ENCODE data around the gene NF1.

The NF1 gene

GRCh38 chr17:31414550-31414918 lies 319.8 kb downstream of the NF1 start:
- DNase-seq = no peak

GRCh38 chr17:31415004-31415454 lies 320.3 kb downstream of the NF1 start:
- DNase-seq = no peak

- no peak for DNase-seq
These were observed 321.1 kb downstream of the NF1 start for GRCh38 chr17:31415640-31416502.

DNA sequence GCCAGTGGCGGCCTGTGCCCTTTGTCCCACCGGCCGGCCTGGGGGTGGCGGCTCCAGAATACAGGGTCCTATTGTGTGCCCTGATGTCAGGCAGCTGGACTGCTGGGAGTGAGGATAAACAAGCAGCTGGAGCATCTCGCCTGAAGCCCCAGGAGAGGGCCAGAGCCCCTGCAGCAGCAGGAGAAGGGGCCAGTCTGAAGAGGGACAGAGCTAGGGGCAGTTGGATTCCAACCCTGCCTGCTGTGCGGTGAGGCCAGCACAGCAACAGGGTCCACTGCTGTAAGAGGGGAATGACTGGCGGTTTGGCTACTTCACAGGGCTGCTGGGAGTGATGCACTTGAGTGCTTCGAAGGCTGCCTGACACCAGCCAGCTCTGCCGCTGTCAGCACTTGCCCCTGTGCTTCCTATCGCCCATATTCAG lies 321.7 kb downstream of the NF1 start:
- no peak for DNase-seq

GRCh38 chr17:31417051-31417792 lies 322.4 kb downstream of the NF1 start:
- DNase-seq = no peak

DNA sequence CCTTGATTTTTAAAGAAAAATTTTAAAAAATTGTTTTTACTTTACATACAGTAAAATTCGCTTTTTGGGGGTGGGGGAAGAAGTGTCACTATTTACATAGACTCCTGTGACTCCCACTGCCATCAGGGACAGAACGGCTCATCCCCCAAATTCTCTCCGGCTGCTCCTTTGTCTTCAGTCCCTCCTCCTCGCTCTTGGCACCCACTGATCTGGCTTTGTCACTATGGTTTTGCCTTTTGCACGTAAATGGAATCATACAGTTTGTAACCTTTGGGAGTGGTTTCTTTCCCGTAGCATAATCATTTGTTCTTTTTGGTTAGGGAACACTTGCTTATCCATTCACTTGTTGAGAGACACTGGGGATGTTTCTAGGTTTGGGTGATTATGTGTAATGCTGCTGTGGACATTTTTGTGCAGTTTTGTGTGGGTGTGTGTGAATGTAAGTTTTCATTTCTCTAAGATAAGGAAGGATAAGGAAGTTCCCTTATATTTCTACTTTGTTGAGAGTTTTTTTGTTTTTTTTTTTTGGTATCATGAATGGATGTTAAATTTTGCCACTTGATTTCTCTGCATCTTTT lies 324.1 kb downstream of the NF1 start:
- no peak for DNase-seq

GRCh38 chr17:31422443-31422842 lies 327.7 kb downstream of the NF1 start:
- DNase-seq = no peak

- DNase-seq = no peak
These were observed 330.1 kb downstream of the NF1 start for GRCh38 chr17:31424944-31425281.

GRCh38 chr17:31425282-31426040 lies 330.7 kb downstream of the NF1 start:
- DNase-seq = no peak

Measured in fibroblast of upper back skin (primary cell).